Astrocyte of the spinal cord (primary cell): ENCODE data around the gene RIPPLY2.
A peak's percentile ranks its signal among the peaks of the same experiment; 100 is the strongest.

Experiments used
- DNase-seq: peaks from one replicate; pipeline ENCODE4 v3.0.0; 2011; ENCODE audit warnings: low read depth, low spot score
- H3K4me3 ChIP-seq: 2 replicates; pipeline ENCODE4 v1.5.1; 2011; ENCODE audit warnings: low read depth, mild to moderate bottlenecking, low read length, moderate library complexity
- in situ Hi-C: cut with HindIII; loops from 2 replicates; pipeline ENCODE4 v1.10.0; 2017; ENCODE audit warnings: low sequenced_read_pairs
- TF ChIP-seq, protein P1 (sequence below): IDR thresholded peaks from 2 replicates; pipeline ENCODE4 v1.5.1; 2012; ENCODE audit warnings: low read depth, mild to moderate bottlenecking, low read length, inconsistent platforms

Gene RIPPLY2

DNA sequence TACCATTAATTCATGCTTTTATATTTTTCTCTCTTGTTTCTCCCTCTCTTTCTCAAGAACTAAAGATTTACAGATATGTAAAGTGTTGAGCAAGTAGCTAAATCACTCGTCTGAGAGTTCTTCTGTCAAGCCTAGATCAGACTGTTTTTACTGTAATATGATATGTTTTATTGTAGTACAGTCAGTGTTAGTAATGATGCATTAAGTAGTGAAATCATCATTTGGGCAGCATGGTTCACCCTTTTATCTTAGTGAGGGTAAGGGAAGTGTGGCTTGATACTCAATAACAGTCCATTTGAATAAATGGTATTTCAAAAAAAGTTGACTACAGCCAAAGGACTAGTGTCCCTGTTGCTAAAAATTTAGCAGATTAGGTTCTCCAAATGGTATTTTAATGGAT lies 15.5 kb downstream of the RIPPLY2 start:
- TF ChIP-seq, protein P1, sequence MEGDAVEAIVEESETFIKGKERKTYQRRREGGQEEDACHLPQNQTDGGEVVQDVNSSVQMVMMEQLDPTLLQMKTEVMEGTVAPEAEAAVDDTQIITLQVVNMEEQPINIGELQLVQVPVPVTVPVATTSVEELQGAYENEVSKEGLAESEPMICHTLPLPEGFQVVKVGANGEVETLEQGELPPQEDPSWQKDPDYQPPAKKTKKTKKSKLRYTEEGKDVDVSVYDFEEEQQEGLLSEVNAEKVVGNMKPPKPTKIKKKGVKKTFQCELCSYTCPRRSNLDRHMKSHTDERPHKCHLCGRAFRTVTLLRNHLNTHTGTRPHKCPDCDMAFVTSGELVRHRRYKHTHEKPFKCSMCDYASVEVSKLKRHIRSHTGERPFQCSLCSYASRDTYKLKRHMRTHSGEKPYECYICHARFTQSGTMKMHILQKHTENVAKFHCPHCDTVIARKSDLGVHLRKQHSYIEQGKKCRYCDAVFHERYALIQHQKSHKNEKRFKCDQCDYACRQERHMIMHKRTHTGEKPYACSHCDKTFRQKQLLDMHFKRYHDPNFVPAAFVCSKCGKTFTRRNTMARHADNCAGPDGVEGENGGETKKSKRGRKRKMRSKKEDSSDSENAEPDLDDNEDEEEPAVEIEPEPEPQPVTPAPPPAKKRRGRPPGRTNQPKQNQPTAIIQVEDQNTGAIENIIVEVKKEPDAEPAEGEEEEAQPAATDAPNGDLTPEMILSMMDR: no peak
- in situ Hi-C loops: no loop called here
- DNase-seq: peak; percentile 73
- H3K4me3 ChIP-seq: no peak overlapping the region

DNA sequence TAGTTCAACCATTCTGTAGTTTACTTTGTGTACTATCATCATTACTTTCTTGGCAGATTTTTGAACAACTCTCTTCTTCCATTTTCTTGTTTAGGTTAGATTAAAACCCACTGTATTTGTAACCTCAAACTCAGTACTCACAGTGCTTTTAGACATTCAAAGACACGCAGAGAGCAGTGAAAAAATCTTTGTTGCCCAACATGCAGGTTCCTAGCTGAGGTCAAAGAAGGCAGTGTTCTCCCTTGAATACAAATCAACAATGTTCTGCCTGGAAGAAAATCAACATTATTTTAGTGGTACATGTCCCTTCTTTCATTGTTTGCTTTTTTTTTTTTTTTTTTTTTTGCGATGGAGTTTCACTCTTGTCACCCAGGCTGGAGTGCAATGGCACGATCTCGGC lies 17.5 kb downstream of the RIPPLY2 start:
- TF ChIP-seq, protein P1: no peak
- no peak overlapping the region for H3K4me3 ChIP-seq
- no peak for DNase-seq
- in situ Hi-C loops: no loop called here

DNA sequence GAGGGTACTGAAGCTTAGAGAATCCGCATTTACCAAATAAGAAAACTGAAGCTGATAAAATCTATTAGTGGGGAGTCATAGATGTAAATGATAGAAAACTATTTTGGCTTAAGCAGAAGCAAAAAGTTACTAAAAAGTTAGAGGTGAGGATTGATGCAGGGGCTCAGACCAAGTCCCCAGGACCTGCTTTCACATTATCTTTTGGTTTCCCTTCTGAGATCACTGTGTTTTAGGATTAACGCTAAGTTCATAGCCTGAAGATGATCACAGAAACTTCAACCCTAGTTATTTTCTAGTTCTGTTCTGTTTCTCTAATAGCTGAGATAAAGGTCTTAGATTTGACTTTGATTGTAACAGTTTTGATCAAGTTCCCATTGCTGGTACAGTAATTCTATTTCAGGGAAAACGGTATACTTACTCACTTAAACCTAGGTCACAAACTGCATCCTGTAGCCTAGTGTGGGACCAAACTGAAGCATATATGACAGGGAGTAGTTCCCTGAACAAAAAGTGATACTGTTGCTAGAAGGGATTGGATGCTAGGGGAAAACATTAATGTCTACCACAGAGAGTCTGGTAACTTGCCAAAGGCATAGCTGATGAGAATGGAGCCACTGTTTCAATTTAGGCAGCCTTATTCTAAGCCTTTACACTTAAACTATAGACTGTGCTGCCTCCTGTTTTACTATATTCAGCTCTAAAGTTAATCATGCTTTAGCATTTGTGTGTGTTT lies 19.4 kb downstream of the RIPPLY2 start:
- TF ChIP-seq, protein P1: no peak
- no peak overlapping the region for H3K4me3 ChIP-seq
- in situ Hi-C loops: no loop called here
- DNase-seq: peak; percentile 55

DNA sequence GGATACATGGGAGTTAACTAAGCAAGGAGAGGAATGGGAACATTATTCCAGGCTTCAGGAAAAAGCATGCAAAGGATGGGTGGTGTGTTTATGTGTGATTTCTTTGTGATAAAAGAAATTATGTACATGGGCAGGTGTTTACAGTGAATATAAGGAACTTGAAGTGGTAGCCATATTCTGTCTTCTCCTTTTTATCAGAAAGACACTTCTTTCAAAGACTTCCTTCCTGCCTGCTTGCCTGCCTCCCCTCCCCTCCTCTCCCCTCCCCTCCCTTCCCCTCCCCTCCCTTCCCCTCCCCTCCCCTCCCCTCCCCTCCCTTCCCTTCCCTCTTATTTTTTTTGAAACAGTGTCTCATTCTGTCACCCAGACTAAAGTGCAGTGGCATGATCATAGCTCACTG lies 20.7 kb downstream of the RIPPLY2 start:
- H3K4me3 ChIP-seq: no peak overlapping the region
- TF ChIP-seq, protein P1: no peak
- no peak for DNase-seq
- in situ Hi-C loops: no loop called here

DNA sequence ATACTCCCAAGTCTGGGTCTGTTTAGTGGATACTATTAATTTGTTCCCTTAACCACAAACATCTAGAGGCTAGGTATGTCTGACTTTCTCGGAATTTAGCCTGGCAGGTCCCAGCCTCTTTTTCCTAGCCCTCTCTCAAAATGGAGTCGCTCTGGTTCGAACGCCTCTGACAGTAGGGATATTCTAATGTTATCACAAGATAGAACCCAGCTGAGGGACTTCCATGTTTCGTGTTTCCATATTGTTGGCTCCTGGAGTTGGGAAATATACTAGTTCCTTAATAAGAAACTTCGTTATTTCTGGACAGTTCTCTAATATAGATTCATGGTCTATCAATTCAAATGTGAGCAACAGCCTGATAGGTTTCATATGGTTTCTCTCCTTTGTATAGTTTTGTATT lies 22.7 kb downstream of the RIPPLY2 start:
- H3K4me3 ChIP-seq: no peak overlapping the region
- in situ Hi-C loops: no loop called here

DNA sequence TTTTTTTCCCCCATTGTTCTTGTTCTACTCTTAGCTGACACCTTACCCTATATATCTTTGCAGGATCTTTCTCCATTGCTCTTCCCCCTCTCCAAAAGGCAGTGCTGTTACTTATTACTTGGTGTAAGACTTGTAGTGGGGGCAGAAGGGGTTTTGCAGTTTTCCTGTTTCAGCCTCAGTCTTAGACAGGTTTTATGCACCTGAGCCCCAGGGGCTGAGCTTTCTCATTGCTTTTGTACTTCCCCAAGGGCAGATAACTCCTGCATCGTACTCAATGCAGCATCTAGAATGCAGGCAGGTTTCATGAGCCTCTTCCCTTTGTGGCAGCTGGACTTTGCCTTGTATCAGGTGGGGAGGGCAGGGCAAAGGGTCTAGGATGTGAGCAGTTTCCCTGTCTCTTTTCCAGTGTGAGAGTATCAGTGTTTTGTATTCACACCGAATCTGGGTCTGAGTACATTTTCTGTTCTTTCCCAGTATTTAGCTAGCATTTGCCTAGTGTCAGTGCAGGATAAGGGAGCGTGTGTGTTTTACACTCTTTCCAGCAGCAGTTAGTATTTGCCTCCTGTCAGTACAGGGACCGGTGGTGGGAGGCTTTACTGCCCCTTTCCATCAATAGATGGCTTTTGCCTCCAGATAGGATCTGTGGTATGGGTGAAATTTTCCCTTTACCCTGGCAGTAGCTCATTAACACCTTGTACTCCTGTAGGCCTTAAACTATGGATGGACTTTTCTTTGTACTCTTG lies 25.9 kb downstream of the RIPPLY2 start:
- TF ChIP-seq, protein P1: no peak

More for the DNA sequence above, 22.7 kb downstream of the RIPPLY2 start:
- no peak for DNase-seq
- TF ChIP-seq, protein P1: no peak

More for the DNA sequence above, 25.9 kb downstream of the RIPPLY2 start:
- in situ Hi-C loops: no loop called here
- H3K4me3 ChIP-seq: no peak overlapping the region
- no peak for DNase-seq
